GM23338 (cell line): ENCODE results near the gene MAP3K14. TPM values are rescaled to one million over a fixed set of nuclear protein-coding genes. Genes with fewer than 3 reads are reported as not detected.

Experiments
- ATAC-seq: fragments of 200-7000 bp; cut with Tn5 transposase; 3 replicates; pipeline ENCODE4 v1.9.1; 2020
- DNase-seq: peaks from one replicate; pipeline ENCODE4 v3.0.0-alpha.2; 2015; ENCODE audit warnings: low spot score
- H2AFZ ChIP-seq: fragments of 200-600 bp; sonication (generic); 2 replicates; pipeline ENCODE4 v1.8.0; 2016; ENCODE audit warnings: antibody characterized with exemption, mild to moderate bottlenecking, moderate library complexity
- H3F3A ChIP-seq: fragments of 200-600 bp; sonication (generic); replicated peaks from 2 replicates; pipeline ENCODE4 v1.8.0; 2017; ENCODE audit warnings: antibody characterized with exemption, mixed run types, low read depth
- H3K27ac ChIP-seq: fragments of 200-600 bp; sonication (generic); 2 replicates; pipeline ENCODE4 v1.6.1; 2016; ENCODE audit warnings: low read depth
- H3K27me3 ChIP-seq: fragments of 200-600 bp; sonication (generic); 2 replicates; pipeline ENCODE4 v1.8.0; 2016; ENCODE audit warnings: mild to moderate bottlenecking, mixed run types, moderate library complexity; ENCODE audit not compliant: insufficient read depth
- H3K36me3 ChIP-seq: fragments of 200-600 bp; sonication (generic); 2 replicates; pipeline ENCODE4 v1.8.0; 2016; ENCODE audit warnings: mild to moderate bottlenecking; ENCODE audit not compliant: insufficient read depth
- H3K4me1 ChIP-seq: fragments of 200-600 bp; sonication (generic); 2 replicates; pipeline ENCODE4 v1.8.0; 2016; ENCODE audit warnings: mild to moderate bottlenecking, moderate library complexity; ENCODE audit not compliant: insufficient read depth
- H3K4me2 ChIP-seq: fragments of 200-600 bp; sonication (generic); 2 replicates; pipeline ENCODE4 v1.7.1; 2017; ENCODE audit warnings: mixed run types
- H3K4me3 ChIP-seq: fragments of 200-600 bp; sonication (generic); 2 replicates; pipeline ENCODE4 v1.6.1; 2016; ENCODE audit warnings: mixed run types
- H3K79me2 ChIP-seq: fragments of 200-600 bp; sonication (generic); replicated peaks from 2 replicates; pipeline ENCODE4 v1.8.0; 2017; ENCODE audit warnings: mild to moderate bottlenecking; ENCODE audit not compliant: insufficient read depth
- H3K9me2 ChIP-seq: fragments of 200-600 bp; sonication (generic); 2 replicates; pipeline ENCODE4 v1.8.0; 2017; ENCODE audit not compliant: insufficient read depth
- H4K20me1 ChIP-seq: fragments of 200-600 bp; sonication (generic); replicated peaks from 2 replicates; pipeline ENCODE4 v1.8.0; 2017; ENCODE audit warnings: mild to moderate bottlenecking; ENCODE audit not compliant: insufficient read depth
- H3K27ac Mint-ChIP-seq: 2 replicates; pipeline ENCODE4 v1.8.0; 2020; ENCODE audit warnings: inconsistent platforms, mild to moderate bottlenecking, moderate library complexity, mixed read lengths
- H3K27me3 Mint-ChIP-seq: 3 replicates; pipeline ENCODE4 v1.8.0; 2022; ENCODE audit warnings: low read depth, mild to moderate bottlenecking, moderate library complexity, mixed read lengths, inconsistent platforms; ENCODE audit not compliant: insufficient read depth, poor library complexity
- H3K36me3 Mint-ChIP-seq: 3 replicates; pipeline ENCODE4 v1.8.0; 2021; ENCODE audit warnings: low read depth, mild to moderate bottlenecking, inconsistent platforms, moderate library complexity, mixed read lengths
- H3K4me1 Mint-ChIP-seq: 3 replicates; pipeline ENCODE4 v1.8.0; 2020; ENCODE audit warnings: mild to moderate bottlenecking, inconsistent platforms, mixed read lengths
- H3K4me3 Mint-ChIP-seq: 3 replicates; pipeline ENCODE4 v1.8.0; 2021; ENCODE audit warnings: moderate library complexity, mild to moderate bottlenecking, inconsistent platforms, mixed read lengths
- H3K9me3 Mint-ChIP-seq: 3 replicates; pipeline ENCODE4 v1.8.0; 2020; ENCODE audit warnings: moderate library complexity, mild to moderate bottlenecking, inconsistent platforms, mixed read lengths
- CREB1 ChIP-seq: fragments of 250-450 bp; sonication (Bioruptor Pico); IDR thresholded peaks from 2 replicates; pipeline ENCODE4 v1.5.0; 2020; ENCODE audit warnings: low read depth, mild to moderate bottlenecking, moderate library complexity
- EZH2 ChIP-seq: fragments of 200-600 bp; sonication (generic); IDR thresholded peaks from one replicate; pipeline ENCODE4 v1.8.0; 2017; ENCODE audit warnings: antibody characterized with exemption, mild to moderate bottlenecking, low read depth; ENCODE audit not compliant: unreplicated experiment
- JUNB ChIP-seq: IDR thresholded peaks from one replicate; pipeline ENCODE4 v1.6.1; 2016; ENCODE audit warnings: antibody characterized with exemption; ENCODE audit not compliant: unreplicated experiment
- STAT1 ChIP-seq: IDR thresholded peaks from one replicate; pipeline ENCODE4 v1.6.1; 2016; ENCODE audit warnings: antibody characterized with exemption; ENCODE audit not compliant: unreplicated experiment
- ZNF114 ChIP-seq: fragments of 250-450 bp; sonication (Bioruptor Pico); IDR thresholded peaks from 2 replicates; pipeline ENCODE4 v1.5.0; 2020; ENCODE audit warnings: mild to moderate bottlenecking, moderate library complexity
- polyA plus RNA-seq: library from polyadenylated mRNA; unstranded; fragments of >200 nt; fragmentation: Nextera tagmentation; extraction: Ambion mirVana; gene quantifications from 2 replicates; pipeline ENCODE4 v1.2.1, GENCODE V29; 2016
- total RNA-seq: library from RNA; depleted of rRNA; stranded (reverse); fragments of >200 nt; shearing (Covaris generic); gene quantifications from 2 replicates; pipeline ENCODE4 v1.2.3, GENCODE V29; 2014
- TF ChIP-seq, protein P1 (sequence below): IDR thresholded peaks from one replicate; pipeline ENCODE4 v1.6.1; 2018; ENCODE audit warnings: antibody characterized with exemption; ENCODE audit not compliant: unreplicated experiment
- TF ChIP-seq, protein P2 (sequence below), 2 experiments: fragments of 200-600 bp in 1 of 2; sonication (generic) in 1 of 2; conservative IDR thresholded peaks; 2 replicates each; pipeline versions ENCODE4 v1.5.1 to v1.6.1; 2016 to 2017; ENCODE audit warnings: antibody characterized with exemption in 2 of 2, low read depth in 2 of 2, mild to moderate bottlenecking in 2 of 2, moderate library complexity in 1 of 2

The MAP3K14 gene
- total and polyA plus RNA-seq, 2 experiments from 2014 or later, result 1.3 to 4.9 TPM

DNA sequence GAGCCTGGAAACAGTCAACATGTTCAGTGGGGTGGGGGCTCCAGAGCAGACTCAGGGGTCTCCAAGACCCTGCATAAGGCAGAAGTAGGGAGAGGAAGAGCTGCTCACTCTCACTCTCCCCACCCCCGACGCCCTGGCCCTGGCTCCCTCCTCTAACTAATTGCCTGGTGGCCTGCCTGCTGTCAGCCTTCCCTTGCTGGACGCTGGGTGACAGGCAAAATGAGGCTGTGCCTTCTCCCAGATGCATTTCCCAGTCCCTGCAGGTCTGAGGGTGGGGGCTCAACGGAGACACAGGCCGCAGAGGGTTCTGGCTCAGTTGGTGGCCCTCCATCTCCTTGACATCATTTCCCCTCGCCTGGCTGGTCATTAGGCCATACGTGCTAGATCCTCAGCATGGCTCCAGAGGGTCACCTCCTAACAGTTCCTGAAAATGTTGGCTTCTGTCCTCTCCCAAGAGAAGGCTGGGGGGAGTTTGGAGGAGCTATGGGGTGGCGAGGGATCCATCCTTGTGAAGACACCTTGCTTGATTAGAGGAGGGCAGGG, 93.8 kb downstream of the MAP3K14 start:
- no peak; the same call in 2 of the 3 replicates for ATAC-seq

DNA sequence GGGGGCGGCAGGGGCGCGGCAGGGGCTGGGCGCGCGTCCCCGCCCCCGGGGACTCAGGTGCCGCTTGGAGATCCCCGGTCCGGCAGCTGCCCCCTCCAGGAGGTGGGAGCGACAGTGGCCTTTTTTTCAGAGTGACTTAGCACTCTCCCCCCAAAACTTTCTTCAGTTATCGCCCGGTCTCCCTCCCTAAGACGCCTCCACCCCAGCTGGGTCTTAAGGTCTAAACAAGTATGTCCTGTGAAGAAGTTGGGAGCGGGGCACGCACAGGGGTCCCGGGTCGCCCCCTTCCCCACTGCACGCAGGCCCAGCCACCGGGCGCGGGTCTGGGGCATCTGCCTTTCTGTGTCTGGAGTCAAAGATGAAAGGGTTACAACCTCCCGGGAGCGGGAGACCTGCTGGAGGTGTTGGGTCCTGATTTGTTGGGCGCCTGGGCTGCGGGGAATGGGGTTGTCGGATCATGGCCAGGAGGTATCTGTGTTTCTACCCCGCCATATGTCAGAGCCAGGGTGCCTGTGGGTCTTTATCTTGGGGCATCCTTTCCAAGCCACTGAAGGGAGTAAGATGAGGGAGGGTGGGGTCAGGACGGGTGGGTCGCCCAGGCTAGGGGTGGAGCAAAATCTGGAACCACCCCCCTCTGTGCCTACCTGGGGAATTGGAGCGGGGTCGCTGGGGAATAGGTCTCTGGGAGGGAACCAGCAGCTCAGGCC, 94.4 kb downstream of the MAP3K14 start:
- H3K27ac ChIP-seq, result no peak overlapping the region
- no peaks in the 10 kb centered on the region for H3K79me2 ChIP-seq
- DNase-seq (peak; percentile 73), ATAC-seq (peak; percentile 32)
- Mint-ChIP-seq H3K9me3 (no peaks in the 10 kb centered on the region; the same call in 2 of the 3 replicates), H3K4me3 (peak overlapping the region; percentile 83), H3K4me1 (peaks cover 31% of the 10 kb centered on the region), H3K27me3 (peaks cover 54% of the 10 kb centered on the region), H3K36me3 (no peaks in the 10 kb centered on the region), H3K27ac (no peak overlapping the region)
- H3K27me3 ChIP-seq, result peaks cover 46% of the 10 kb centered on the region
- H3K9me2 ChIP-seq, result no peaks in the 10 kb centered on the region
- peak overlapping the region; percentile 98 for H2AFZ ChIP-seq
- TF ChIP-seq STAT1 (no peak), EZH2 (peak; percentile 58)
- H3F3A ChIP-seq, result no peaks in the 10 kb centered on the region
- peak overlapping the region; percentile 85 for H3K4me3 ChIP-seq
- no peaks in the 10 kb centered on the region for H3K36me3 ChIP-seq
- H4K20me1 ChIP-seq, result no peaks in the 10 kb centered on the region
- H3K4me1 ChIP-seq, result peaks cover 18% of the 10 kb centered on the region; the same call in 1 of the 2 replicates
- H3K4me2 ChIP-seq, result peak overlapping the region; percentile 99

More for the DNA sequence above, 93.8 kb downstream of the MAP3K14 start:
- no peaks in the 10 kb centered on the region for H3F3A ChIP-seq
- no peaks in the 10 kb centered on the region for H3K79me2 ChIP-seq
- no peak overlapping the region for H3K27ac ChIP-seq
- peaks cover 46% of the 10 kb centered on the region for H3K27me3 ChIP-seq
- H4K20me1 ChIP-seq, result no peaks in the 10 kb centered on the region
- Mint-ChIP-seq H3K27ac (no peak overlapping the region), H3K4me1 (peaks cover 33% of the 10 kb centered on the region), H3K4me3 (peak overlapping the region; percentile 83), H3K36me3 (no peaks in the 10 kb centered on the region), H3K9me3 (no peaks in the 10 kb centered on the region; the same call in 2 of the 3 replicates), H3K27me3 (peaks cover 53% of the 10 kb centered on the region)
- peaks cover 18% of the 10 kb centered on the region; the same call in 1 of the 2 replicates for H3K4me1 ChIP-seq
- H3K36me3 ChIP-seq, result no peaks in the 10 kb centered on the region
- H2AFZ ChIP-seq, result peak overlapping the region; percentile 98; the same call in 1 of the 2 replicates
- peak overlapping the region; percentile 85; the same call in 1 of the 2 replicates for H3K4me3 ChIP-seq
- H3K4me2 ChIP-seq, result peak overlapping the region; percentile 99
- DNase-seq, result no peak
- TF ChIP-seq, protein P1, sequence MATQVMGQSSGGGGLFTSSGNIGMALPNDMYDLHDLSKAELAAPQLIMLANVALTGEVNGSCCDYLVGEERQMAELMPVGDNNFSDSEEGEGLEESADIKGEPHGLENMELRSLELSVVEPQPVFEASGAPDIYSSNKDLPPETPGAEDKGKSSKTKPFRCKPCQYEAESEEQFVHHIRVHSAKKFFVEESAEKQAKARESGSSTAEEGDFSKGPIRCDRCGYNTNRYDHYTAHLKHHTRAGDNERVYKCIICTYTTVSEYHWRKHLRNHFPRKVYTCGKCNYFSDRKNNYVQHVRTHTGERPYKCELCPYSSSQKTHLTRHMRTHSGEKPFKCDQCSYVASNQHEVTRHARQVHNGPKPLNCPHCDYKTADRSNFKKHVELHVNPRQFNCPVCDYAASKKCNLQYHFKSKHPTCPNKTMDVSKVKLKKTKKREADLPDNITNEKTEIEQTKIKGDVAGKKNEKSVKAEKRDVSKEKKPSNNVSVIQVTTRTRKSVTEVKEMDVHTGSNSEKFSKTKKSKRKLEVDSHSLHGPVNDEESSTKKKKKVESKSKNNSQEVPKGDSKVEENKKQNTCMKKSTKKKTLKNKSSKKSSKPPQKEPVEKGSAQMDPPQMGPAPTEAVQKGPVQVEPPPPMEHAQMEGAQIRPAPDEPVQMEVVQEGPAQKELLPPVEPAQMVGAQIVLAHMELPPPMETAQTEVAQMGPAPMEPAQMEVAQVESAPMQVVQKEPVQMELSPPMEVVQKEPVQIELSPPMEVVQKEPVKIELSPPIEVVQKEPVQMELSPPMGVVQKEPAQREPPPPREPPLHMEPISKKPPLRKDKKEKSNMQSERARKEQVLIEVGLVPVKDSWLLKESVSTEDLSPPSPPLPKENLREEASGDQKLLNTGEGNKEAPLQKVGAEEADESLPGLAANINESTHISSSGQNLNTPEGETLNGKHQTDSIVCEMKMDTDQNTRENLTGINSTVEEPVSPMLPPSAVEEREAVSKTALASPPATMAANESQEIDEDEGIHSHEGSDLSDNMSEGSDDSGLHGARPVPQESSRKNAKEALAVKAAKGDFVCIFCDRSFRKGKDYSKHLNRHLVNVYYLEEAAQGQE, result no peak
- TF ChIP-seq ZNF114 (CRISPR knock-in tag) (no peak), EZH2 (no peak), JUNB (no peak), CREB1 (CRISPR knock-in tag) (no peak)
- TF ChIP-seq, protein P2, sequence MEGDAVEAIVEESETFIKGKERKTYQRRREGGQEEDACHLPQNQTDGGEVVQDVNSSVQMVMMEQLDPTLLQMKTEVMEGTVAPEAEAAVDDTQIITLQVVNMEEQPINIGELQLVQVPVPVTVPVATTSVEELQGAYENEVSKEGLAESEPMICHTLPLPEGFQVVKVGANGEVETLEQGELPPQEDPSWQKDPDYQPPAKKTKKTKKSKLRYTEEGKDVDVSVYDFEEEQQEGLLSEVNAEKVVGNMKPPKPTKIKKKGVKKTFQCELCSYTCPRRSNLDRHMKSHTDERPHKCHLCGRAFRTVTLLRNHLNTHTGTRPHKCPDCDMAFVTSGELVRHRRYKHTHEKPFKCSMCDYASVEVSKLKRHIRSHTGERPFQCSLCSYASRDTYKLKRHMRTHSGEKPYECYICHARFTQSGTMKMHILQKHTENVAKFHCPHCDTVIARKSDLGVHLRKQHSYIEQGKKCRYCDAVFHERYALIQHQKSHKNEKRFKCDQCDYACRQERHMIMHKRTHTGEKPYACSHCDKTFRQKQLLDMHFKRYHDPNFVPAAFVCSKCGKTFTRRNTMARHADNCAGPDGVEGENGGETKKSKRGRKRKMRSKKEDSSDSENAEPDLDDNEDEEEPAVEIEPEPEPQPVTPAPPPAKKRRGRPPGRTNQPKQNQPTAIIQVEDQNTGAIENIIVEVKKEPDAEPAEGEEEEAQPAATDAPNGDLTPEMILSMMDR (conservative IDR thresholded peaks at IDR 0.05; ENCODE audit: low read depth in 2 of 2), result no peak
- no peaks in the 10 kb centered on the region for H3K9me2 ChIP-seq
